ENCODE measurements around the gene LCE4A. TPM values are rescaled to one million over a fixed set of nuclear protein-coding genes. Genes with fewer than 3 reads are reported as not detected.
"Not testable (repeated sequence)": the region's sequence is repeated elsewhere in the genome, so short reads cannot be mapped to it uniquely, and the experiment has no call there.

The LCE4A gene
- total and polyA plus RNA-seq, 4 donors: not detected

DNA sequence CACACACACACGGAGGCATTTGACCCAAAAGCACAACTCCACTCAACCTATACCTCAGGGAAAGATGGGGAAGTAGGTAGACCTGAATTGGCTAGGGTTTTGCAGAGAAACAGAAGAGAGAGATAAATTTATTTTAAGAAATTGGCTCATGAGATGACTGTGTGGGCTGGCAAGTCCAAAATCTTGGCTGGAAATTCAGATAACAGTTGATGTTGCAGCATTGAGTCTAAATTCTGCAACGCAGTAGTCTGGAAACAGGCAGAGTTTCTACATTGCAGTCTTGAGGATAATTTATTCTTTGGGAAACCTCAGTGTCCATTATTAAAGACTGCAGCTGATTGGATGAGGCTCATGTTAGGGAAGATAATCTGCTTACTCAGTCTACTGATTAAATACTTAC, 26.3 kb upstream of the LCE4A start:
- DNase-seq (no peak), ATAC-seq (ENCODE audit: insufficient read depth, low FRiP score) (no peak)
- Histone ChIP-seq H3K4me3 (no peak overlapping the region), H3K36me3 (ENCODE audit: control insufficient read depth in 4 of 4, insufficient read depth in 4 of 4, low read length in 4 of 4) (no peaks in the 10 kb centered on the region), H3K4me1 (ENCODE audit: control insufficient read depth in 5 of 5, insufficient read depth in 5 of 5, low read length in 5 of 5) (no peaks in the 10 kb centered on the region), H3K9me3 (ENCODE audit: control insufficient read depth in 4 of 4, insufficient read depth in 3 of 4, low read length in 3 of 4) (peaks cover 0 to 4% (median 0%) of the 10 kb centered on the region in 4 donors), H3K27ac (ENCODE audit: low read depth in 1 of 2, low read length in 1 of 2) (no peak overlapping the region), H3K9ac (ENCODE audit: insufficient read depth in 1 of 2, low read length in 2 of 2) (no peak overlapping the region), H3K27me3 (ENCODE audit: control insufficient read depth in 3 of 3, insufficient read depth in 3 of 3, low read length in 2 of 3) (no peaks in the 10 kb centered on the region)
- 61 to 63% methylated on average over 2 of the region's 2 CpGs for WGBS, 2 donors
- TF ChIP-seq, protein P1, sequence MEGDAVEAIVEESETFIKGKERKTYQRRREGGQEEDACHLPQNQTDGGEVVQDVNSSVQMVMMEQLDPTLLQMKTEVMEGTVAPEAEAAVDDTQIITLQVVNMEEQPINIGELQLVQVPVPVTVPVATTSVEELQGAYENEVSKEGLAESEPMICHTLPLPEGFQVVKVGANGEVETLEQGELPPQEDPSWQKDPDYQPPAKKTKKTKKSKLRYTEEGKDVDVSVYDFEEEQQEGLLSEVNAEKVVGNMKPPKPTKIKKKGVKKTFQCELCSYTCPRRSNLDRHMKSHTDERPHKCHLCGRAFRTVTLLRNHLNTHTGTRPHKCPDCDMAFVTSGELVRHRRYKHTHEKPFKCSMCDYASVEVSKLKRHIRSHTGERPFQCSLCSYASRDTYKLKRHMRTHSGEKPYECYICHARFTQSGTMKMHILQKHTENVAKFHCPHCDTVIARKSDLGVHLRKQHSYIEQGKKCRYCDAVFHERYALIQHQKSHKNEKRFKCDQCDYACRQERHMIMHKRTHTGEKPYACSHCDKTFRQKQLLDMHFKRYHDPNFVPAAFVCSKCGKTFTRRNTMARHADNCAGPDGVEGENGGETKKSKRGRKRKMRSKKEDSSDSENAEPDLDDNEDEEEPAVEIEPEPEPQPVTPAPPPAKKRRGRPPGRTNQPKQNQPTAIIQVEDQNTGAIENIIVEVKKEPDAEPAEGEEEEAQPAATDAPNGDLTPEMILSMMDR (IDR thresholded peaks at IDR 0.05; ENCODE audit: control extremely low read depth, extremely low read depth): no peak

DNA sequence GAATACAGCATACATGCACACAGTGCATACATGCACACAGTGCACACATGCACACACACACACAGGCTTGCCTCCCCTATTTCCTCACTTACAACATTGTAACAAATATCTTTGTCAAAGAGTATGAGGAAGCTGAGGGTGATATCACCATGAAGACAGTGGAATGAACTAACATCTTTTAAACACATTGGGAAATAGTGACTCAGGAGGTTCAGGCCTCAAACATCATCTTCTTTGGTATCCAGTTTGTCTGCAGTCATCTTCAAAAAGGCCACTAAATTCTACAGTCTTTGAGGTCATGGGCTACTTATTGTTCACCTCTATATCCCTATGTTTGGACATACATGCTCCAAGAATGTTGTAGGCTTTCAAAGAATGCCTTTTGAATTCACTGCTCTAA, 24.1 kb upstream of the LCE4A start:
- no peak overlapping the region for H3K9ac ChIP-seq (ENCODE audit: insufficient read depth in 1 of 2, low read length in 2 of 2)
- H3K9me3 ChIP-seq (ENCODE audit: control insufficient read depth in 4 of 4, insufficient read depth in 3 of 4, low read length in 3 of 4): peaks cover 0 to 4% (median 0%) of the 10 kb centered on the region in 4 donors
- TF ChIP-seq, protein P1 (IDR thresholded peaks at IDR 0.05; ENCODE audit: control extremely low read depth, extremely low read depth): no peak
- H3K27me3 ChIP-seq (ENCODE audit: control insufficient read depth in 3 of 3, insufficient read depth in 3 of 3, low read length in 2 of 3): no peaks in the 10 kb centered on the region
- no peaks in the 10 kb centered on the region for H3K4me1 ChIP-seq (ENCODE audit: control insufficient read depth in 5 of 5, insufficient read depth in 5 of 5, low read length in 5 of 5)
- no peak overlapping the region for H3K27ac ChIP-seq (ENCODE audit: low read depth in 1 of 2, low read length in 1 of 2)
- H3K36me3 ChIP-seq (ENCODE audit: control insufficient read depth in 4 of 4, insufficient read depth in 4 of 4, low read length in 4 of 4): no peaks in the 10 kb centered on the region
- H3K4me3 ChIP-seq: no peak overlapping the region
- ATAC-seq (ENCODE audit: insufficient read depth, low FRiP score) (no peak), DNase-seq (no peak)

DNA sequence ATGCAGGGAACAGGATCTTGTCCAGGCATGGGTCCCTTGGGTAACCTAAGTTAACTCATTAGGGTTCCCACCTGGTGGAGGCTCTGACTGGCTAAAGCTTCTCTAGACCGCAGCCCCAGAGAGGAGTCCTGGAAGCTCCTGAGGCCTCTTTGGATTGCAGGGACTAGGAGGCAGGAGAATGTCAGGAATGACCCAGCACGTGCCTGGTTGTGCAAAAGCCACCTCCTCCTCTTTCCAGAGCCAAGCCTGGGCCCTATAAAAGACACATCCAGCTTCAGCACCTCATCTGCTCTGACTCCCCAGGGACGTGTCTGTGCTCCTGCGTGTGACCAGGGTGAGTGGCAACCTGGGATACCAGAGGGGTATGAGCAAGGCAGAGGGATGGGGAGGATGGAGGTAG, 22.1 kb upstream of the LCE4A start, which contains the start of gene LCE2B:
LCE2B (plus strand) TSS at position 301 of the 400 bp plus-strand sequence. CDS start 721 bp downstream, outside the sequence.
- H3K4me1 ChIP-seq (ENCODE audit: control insufficient read depth in 5 of 5, insufficient read depth in 5 of 5, low read length in 5 of 5); H3K27me3 ChIP-seq (ENCODE audit: control insufficient read depth in 3 of 3, insufficient read depth in 3 of 3, low read length in 2 of 3); H3K9ac ChIP-seq (ENCODE audit: insufficient read depth in 1 of 2, low read length in 2 of 2); ATAC-seq (ENCODE audit: insufficient read depth, low FRiP score); H3K4me3 ChIP-seq; H3K36me3 ChIP-seq (ENCODE audit: control insufficient read depth in 4 of 4, insufficient read depth in 4 of 4, low read length in 4 of 4); H3K27ac ChIP-seq (ENCODE audit: low read depth in 1 of 2, low read length in 1 of 2); H3K9me3 ChIP-seq (ENCODE audit: control insufficient read depth in 4 of 4, insufficient read depth in 3 of 4, low read length in 3 of 4); DNase-seq: not testable (repeated sequence)
- WGBS, 2 donors: 69 to 72% methylated on average over 2 to 4 of the region's 4 CpGs

DNA sequence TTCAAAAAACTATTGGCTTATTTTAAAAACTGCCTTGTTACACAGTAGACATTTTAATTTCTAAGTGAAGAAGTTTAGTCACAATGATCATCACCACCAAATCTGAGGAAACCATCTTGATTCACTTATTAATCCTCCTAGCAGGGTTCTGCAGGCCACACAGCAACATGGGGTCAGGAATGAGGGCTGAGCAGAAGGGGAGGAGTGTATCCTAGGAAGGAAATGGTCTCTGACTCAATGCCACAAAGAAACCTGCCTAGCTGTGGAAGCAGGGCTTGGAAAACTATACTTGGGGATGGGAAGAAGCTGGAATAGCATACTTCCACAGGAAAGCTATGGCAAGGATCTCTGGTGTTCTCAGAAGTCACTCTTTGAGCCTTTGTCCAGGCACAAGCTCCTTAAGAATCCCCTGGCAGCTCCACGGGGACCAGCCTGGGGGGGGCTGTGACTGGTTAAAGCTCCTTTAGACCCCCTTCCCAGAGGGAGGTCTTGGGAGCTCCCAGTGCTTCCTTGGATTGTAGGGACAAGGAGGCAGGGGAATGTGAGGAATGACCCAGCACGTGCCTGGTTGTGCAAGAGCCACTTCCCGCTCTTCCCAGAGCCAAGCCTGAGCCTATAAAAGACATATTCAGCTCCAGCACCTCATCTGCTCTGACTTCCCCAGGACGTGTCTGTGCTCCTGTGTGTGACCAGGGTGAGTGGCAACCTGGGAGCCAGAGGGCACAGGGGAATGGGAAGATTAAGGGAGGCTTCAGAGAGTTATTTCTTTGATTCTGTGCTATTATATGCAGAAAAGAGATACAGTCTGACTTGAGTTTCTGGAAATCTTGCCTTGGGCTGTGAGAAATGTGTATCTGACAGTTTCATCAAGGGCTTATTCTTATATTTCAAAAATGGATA, 10.0 kb upstream of the LCE4A start, which contains the start of gene LCE2A:
LCE2A (plus strand) TSS at position 645 of the 900 bp plus-strand sequence. CDS start 557 bp downstream, outside the sequence.
- Histone ChIP-seq H3K36me3 (ENCODE audit: control insufficient read depth in 4 of 4, insufficient read depth in 4 of 4, low read length in 4 of 4) (no peaks in the 10 kb centered on the region), H3K9me3 (ENCODE audit: control insufficient read depth in 4 of 4, insufficient read depth in 3 of 4, low read length in 3 of 4) (peaks cover 0 to 2% (median under 1%) of the 10 kb centered on the region in 4 donors), H3K27ac (ENCODE audit: low read depth in 1 of 2, low read length in 1 of 2) (no peak within 1 kb of the TSS), H3K27me3 (ENCODE audit: control insufficient read depth in 3 of 3, insufficient read depth in 3 of 3, low read length in 2 of 3) (no peaks in the 10 kb centered on the region), H3K4me1 (ENCODE audit: control insufficient read depth in 5 of 5, insufficient read depth in 5 of 5, low read length in 5 of 5) (no peaks in the 10 kb centered on the region), H3K4me3 (no peak within 1 kb of the TSS), H3K9ac (ENCODE audit: insufficient read depth in 1 of 2, low read length in 2 of 2) (no peak within 1 kb of the TSS)
- 42 to 65% methylated on average over 4 of the region's 4 CpGs for WGBS, 2 donors
- TF ChIP-seq, protein P1 (IDR thresholded peaks at IDR 0.05; ENCODE audit: control extremely low read depth, extremely low read depth): no peak
- ATAC-seq (ENCODE audit: insufficient read depth, low FRiP score) (no peak), DNase-seq (no peak)

All from lung (tissue), 12 donors.